ENCODE measurements around the gene PGS1.
A peak's percentile ranks its signal among the peaks of the same experiment; 100 is the strongest.

Gene PGS1

GRCh38 chr17:78409191-78409928 lies 30.9 kb downstream of the PGS1 start:
- DNase-seq (ENCODE audit: low read depth): no peak

- DNase-seq (ENCODE audit: low read depth): no peak
Measured at GRCh38 chr17:78411241-78411857, 32.9 kb downstream of the PGS1 start.

GRCh38 chr17:78412403-78412802 lies 34.0 kb downstream of the PGS1 start:
- DNase-seq (ENCODE audit: low read depth): no peak

GRCh38 chr17:78414178-78415162 lies 36.0 kb downstream of the PGS1 start:
- peak; percentile 31 for DNase-seq (ENCODE audit: low read depth)

GRCh38 chr17:78415821-78416711 lies 37.6 kb downstream of the PGS1 start:
- DNase-seq (ENCODE audit: low read depth): no peak

GRCh38 chr17:78416791-78417530 lies 38.5 kb downstream of the PGS1 start:
- no peak for DNase-seq (ENCODE audit: low read depth)

- DNase-seq (ENCODE audit: low read depth): no peak
Measured at GRCh38 chr17:78417531-78417909, 39.1 kb downstream of the PGS1 start.

GRCh38 chr17:78418326-78419026 lies 40.0 kb downstream of the PGS1 start:
- DNase-seq (ENCODE audit: low read depth): no peak

GRCh38 chr17:78419970-78420815 lies 41.7 kb downstream of the PGS1 start:
- no peak for DNase-seq (ENCODE audit: low read depth)

- DNase-seq (ENCODE audit: low read depth): no peak
Measured at GRCh38 chr17:78421084-78421533, 42.7 kb downstream of the PGS1 start.

- DNase-seq (ENCODE audit: low read depth): peak; percentile 66
Measured at GRCh38 chr17:78421534-78422266, 43.3 kb downstream of the PGS1 start.

GRCh38 chr17:78422267-78422605 lies 43.8 kb downstream of the PGS1 start:
- no peak for DNase-seq (ENCODE audit: low read depth)

- no peak for DNase-seq (ENCODE audit: low read depth)
Measured at GRCh38 chr17:78422872-78423588, 44.6 kb downstream of the PGS1 start.

GRCh38 chr17:78423961-78424675 lies 45.7 kb downstream of the PGS1 start:
- no peak for DNase-seq (ENCODE audit: low read depth)

GRCh38 chr17:78425429-78425828 lies 47.0 kb downstream of the PGS1 start:
- no peak for DNase-seq (ENCODE audit: low read depth)

GRCh38 chr17:78426293-78426879 lies 47.9 kb downstream of the PGS1 start:
- no peak for DNase-seq (ENCODE audit: low read depth)

- DNase-seq (ENCODE audit: low read depth): no peak
Measured at GRCh38 chr17:78427140-78427539, 48.7 kb downstream of the PGS1 start.
